ENCODE data around the gene PFKL.
"Not testable (repeated sequence)": the region's sequence is repeated elsewhere in the genome, so short reads cannot be mapped to it uniquely, and the experiment has no call there.

DNA sequence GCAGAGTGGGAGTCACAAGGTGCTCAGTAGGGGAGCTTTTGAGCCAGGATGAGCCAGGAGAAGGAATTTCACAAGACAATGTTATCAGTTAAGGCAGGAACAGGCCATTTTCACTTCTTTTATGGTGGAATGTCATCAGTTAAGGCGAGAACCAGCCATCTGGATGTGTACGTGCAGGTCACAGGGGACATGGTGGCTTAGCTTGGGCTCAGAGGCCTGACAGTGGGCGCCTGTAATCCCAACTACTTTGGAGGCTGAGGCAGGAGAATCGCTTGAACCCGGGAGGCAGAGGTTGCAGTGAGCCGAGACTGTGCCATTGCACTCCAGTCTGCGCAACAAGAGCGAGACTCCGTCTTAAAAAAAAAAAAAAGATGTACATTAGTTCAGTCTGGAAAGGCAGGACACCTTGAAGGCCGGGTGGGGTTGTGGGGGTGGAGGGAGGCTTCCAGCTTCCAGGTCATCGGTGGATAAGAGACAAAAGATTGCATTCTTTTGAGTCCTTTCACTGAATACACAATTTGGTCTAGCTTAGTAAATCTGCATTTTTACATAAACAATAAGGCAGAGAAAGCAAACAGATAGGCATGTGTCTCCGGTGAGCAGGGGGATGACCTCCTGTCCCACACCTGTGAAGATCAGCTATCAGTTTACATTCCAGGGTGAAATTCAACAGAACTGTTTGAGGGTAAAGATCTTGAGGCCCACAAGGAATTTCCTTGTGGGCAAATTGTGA, 42.0 kb downstream of the PFKL start:
- TF ChIP-seq, protein P1, sequence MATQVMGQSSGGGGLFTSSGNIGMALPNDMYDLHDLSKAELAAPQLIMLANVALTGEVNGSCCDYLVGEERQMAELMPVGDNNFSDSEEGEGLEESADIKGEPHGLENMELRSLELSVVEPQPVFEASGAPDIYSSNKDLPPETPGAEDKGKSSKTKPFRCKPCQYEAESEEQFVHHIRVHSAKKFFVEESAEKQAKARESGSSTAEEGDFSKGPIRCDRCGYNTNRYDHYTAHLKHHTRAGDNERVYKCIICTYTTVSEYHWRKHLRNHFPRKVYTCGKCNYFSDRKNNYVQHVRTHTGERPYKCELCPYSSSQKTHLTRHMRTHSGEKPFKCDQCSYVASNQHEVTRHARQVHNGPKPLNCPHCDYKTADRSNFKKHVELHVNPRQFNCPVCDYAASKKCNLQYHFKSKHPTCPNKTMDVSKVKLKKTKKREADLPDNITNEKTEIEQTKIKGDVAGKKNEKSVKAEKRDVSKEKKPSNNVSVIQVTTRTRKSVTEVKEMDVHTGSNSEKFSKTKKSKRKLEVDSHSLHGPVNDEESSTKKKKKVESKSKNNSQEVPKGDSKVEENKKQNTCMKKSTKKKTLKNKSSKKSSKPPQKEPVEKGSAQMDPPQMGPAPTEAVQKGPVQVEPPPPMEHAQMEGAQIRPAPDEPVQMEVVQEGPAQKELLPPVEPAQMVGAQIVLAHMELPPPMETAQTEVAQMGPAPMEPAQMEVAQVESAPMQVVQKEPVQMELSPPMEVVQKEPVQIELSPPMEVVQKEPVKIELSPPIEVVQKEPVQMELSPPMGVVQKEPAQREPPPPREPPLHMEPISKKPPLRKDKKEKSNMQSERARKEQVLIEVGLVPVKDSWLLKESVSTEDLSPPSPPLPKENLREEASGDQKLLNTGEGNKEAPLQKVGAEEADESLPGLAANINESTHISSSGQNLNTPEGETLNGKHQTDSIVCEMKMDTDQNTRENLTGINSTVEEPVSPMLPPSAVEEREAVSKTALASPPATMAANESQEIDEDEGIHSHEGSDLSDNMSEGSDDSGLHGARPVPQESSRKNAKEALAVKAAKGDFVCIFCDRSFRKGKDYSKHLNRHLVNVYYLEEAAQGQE (IDR thresholded peaks at IDR 0.05; ENCODE audit: low read depth) = not testable (repeated sequence)
- TF ChIP-seq, protein P2, sequence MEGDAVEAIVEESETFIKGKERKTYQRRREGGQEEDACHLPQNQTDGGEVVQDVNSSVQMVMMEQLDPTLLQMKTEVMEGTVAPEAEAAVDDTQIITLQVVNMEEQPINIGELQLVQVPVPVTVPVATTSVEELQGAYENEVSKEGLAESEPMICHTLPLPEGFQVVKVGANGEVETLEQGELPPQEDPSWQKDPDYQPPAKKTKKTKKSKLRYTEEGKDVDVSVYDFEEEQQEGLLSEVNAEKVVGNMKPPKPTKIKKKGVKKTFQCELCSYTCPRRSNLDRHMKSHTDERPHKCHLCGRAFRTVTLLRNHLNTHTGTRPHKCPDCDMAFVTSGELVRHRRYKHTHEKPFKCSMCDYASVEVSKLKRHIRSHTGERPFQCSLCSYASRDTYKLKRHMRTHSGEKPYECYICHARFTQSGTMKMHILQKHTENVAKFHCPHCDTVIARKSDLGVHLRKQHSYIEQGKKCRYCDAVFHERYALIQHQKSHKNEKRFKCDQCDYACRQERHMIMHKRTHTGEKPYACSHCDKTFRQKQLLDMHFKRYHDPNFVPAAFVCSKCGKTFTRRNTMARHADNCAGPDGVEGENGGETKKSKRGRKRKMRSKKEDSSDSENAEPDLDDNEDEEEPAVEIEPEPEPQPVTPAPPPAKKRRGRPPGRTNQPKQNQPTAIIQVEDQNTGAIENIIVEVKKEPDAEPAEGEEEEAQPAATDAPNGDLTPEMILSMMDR (IDR thresholded peaks at IDR 0.05 in 2 of 3, conservative IDR thresholded peaks at IDR 0.05 in 1 of 3; ENCODE audit: borderline replicate concordance in 1 of 3, insufficient read depth in 1 of 3, low read depth in 2 of 3, low read length in 2 of 3) = not testable (repeated sequence)
- TF ChIP-seq EZH2phosphoT487 (IDR thresholded peaks at IDR 0.05; ENCODE audit: borderline replicate concordance); SIN3A (IDR thresholded peaks at IDR 0.05; ENCODE audit: low read depth); POLR2A (IDR thresholded peaks at IDR 0.05; ENCODE audit: borderline replicate concordance, extremely low read depth, insufficient read depth, insufficient read length); SP1 (IDR thresholded peaks at IDR 0.05; ENCODE audit: low read depth): not testable (repeated sequence)
- TF ChIP-seq, protein P3, sequence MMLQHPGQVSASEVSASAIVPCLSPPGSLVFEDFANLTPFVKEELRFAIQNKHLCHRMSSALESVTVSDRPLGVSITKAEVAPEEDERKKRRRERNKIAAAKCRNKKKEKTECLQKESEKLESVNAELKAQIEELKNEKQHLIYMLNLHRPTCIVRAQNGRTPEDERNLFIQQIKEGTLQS (IDR thresholded peaks at IDR 0.05) = not testable (repeated sequence)

All from HCT116 (cell line).